Ureter (tissue), 1 donor: ENCODE measurements around the gene IL1RAPL1. TPM values are rescaled to one million over a fixed set of nuclear protein-coding genes. Genes with fewer than 3 reads are reported as not detected.
"Not testable (repeated sequence)": the region's sequence is repeated elsewhere in the genome, so short reads cannot be mapped to it uniquely, and the experiment has no call there.

Source experiments
- DNase-seq: peaks from one replicate; pipeline ENCODE4 v3.0.0-alpha.2; 2020; ENCODE audit warnings: low spot score
- total RNA-seq: library from RNA; stranded (reverse); gene quantifications from one replicate; pipeline ENCODE4 v1.2.4, GENCODE V29; 2023
- donor health status: DM: yes; HTN: yes; CAD: no.

IL1RAPL1 gene
- total RNA-seq, 1 donor from 2014 or later, result 0.49 TPM

GRCh38 chrX:29110041-29110440 is 522.8 kb downstream of the IL1RAPL1 start:
- DNase-seq, result no peak

GRCh38 chrX:29113221-29113620 is 526.0 kb downstream of the IL1RAPL1 start:
- no peak for DNase-seq

- DNase-seq, result not testable (repeated sequence)
Observed at GRCh38 chrX:29122817-29123216, 535.6 kb downstream of the IL1RAPL1 start.

GRCh38 chrX:29130905-29131304 is 543.7 kb downstream of the IL1RAPL1 start:
- no peak for DNase-seq

GRCh38 chrX:29136904-29137303 is 549.7 kb downstream of the IL1RAPL1 start:
- no peak for DNase-seq

GRCh38 chrX:29138003-29138402 is 550.8 kb downstream of the IL1RAPL1 start:
- no peak for DNase-seq

GRCh38 chrX:29143356-29143755 is 556.1 kb downstream of the IL1RAPL1 start:
- DNase-seq, result no peak

- DNase-seq, result no peak
Observed at GRCh38 chrX:29143756-29144155, 556.5 kb downstream of the IL1RAPL1 start.

- no peak for DNase-seq
Observed at GRCh38 chrX:29145316-29145715, 558.1 kb downstream of the IL1RAPL1 start.

GRCh38 chrX:29148511-29148910 is 561.3 kb downstream of the IL1RAPL1 start:
- no peak for DNase-seq

- no peak for DNase-seq
Observed at GRCh38 chrX:29155286-29155685, 568.0 kb downstream of the IL1RAPL1 start.

GRCh38 chrX:29172880-29173279 is 585.6 kb downstream of the IL1RAPL1 start:
- DNase-seq, result no peak

GRCh38 chrX:29187264-29187663 is 600.0 kb downstream of the IL1RAPL1 start:
- no peak for DNase-seq

GRCh38 chrX:29196501-29196900 is 609.3 kb downstream of the IL1RAPL1 start:
- DNase-seq, result no peak

GRCh38 chrX:29215251-29215650 is 628.0 kb downstream of the IL1RAPL1 start:
- DNase-seq, result no peak

GRCh38 chrX:29225670-29226069 is 638.4 kb downstream of the IL1RAPL1 start:
- no peak for DNase-seq

- no peak for DNase-seq
Observed at GRCh38 chrX:29229802-29230201, 642.6 kb downstream of the IL1RAPL1 start.

- DNase-seq, result no peak
Observed at GRCh38 chrX:29231800-29232199, 644.6 kb downstream of the IL1RAPL1 start.

- no peak for DNase-seq
Observed at GRCh38 chrX:29233592-29234183, 646.4 kb downstream of the IL1RAPL1 start.

GRCh38 chrX:29237972-29238371 is 650.7 kb downstream of the IL1RAPL1 start:
- DNase-seq, result no peak

- DNase-seq, result no peak
Observed at GRCh38 chrX:29241809-29242208, 654.6 kb downstream of the IL1RAPL1 start.

- no peak for DNase-seq
Observed at GRCh38 chrX:29242856-29243255, 655.6 kb downstream of the IL1RAPL1 start.

GRCh38 chrX:29243942-29244341 is 656.7 kb downstream of the IL1RAPL1 start:
- no peak for DNase-seq

- no peak for DNase-seq
Observed at GRCh38 chrX:29254515-29254914, 667.3 kb downstream of the IL1RAPL1 start.
